Measurements from ENCODE around the gene SPATA24.

SPATA24 gene

GRCh38 chr5:139390639-139391569, 13.0 kb downstream of the SPATA24 start:
- TF ChIP-seq FOXP2 (optimal IDR thresholded peaks at IDR 0.05; ENCODE audit: borderline replicate concordance, extremely low read depth, extremely low read length, insufficient read depth) = no peak
- TF ChIP-seq SIN3A (IDR thresholded peaks at IDR 0.05; ENCODE audit: borderline replicate concordance, insufficient read depth, low read length) = no peak
- TF ChIP-seq TAF1 (IDR thresholded peaks at IDR 0.05; ENCODE audit: borderline replicate concordance, insufficient read depth, low read length) = no peak
- no peak for TF ChIP-seq POLR2AphosphoS5 (IDR thresholded peaks at IDR 0.05; ENCODE audit: low read depth, low read length)
- TF ChIP-seq, protein P1, sequence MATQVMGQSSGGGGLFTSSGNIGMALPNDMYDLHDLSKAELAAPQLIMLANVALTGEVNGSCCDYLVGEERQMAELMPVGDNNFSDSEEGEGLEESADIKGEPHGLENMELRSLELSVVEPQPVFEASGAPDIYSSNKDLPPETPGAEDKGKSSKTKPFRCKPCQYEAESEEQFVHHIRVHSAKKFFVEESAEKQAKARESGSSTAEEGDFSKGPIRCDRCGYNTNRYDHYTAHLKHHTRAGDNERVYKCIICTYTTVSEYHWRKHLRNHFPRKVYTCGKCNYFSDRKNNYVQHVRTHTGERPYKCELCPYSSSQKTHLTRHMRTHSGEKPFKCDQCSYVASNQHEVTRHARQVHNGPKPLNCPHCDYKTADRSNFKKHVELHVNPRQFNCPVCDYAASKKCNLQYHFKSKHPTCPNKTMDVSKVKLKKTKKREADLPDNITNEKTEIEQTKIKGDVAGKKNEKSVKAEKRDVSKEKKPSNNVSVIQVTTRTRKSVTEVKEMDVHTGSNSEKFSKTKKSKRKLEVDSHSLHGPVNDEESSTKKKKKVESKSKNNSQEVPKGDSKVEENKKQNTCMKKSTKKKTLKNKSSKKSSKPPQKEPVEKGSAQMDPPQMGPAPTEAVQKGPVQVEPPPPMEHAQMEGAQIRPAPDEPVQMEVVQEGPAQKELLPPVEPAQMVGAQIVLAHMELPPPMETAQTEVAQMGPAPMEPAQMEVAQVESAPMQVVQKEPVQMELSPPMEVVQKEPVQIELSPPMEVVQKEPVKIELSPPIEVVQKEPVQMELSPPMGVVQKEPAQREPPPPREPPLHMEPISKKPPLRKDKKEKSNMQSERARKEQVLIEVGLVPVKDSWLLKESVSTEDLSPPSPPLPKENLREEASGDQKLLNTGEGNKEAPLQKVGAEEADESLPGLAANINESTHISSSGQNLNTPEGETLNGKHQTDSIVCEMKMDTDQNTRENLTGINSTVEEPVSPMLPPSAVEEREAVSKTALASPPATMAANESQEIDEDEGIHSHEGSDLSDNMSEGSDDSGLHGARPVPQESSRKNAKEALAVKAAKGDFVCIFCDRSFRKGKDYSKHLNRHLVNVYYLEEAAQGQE (IDR thresholded peaks at IDR 0.05; ENCODE audit: insufficient read depth in 1 of 2, low read depth in 2 of 2, low read length in 2 of 2) = no peak

DNA sequence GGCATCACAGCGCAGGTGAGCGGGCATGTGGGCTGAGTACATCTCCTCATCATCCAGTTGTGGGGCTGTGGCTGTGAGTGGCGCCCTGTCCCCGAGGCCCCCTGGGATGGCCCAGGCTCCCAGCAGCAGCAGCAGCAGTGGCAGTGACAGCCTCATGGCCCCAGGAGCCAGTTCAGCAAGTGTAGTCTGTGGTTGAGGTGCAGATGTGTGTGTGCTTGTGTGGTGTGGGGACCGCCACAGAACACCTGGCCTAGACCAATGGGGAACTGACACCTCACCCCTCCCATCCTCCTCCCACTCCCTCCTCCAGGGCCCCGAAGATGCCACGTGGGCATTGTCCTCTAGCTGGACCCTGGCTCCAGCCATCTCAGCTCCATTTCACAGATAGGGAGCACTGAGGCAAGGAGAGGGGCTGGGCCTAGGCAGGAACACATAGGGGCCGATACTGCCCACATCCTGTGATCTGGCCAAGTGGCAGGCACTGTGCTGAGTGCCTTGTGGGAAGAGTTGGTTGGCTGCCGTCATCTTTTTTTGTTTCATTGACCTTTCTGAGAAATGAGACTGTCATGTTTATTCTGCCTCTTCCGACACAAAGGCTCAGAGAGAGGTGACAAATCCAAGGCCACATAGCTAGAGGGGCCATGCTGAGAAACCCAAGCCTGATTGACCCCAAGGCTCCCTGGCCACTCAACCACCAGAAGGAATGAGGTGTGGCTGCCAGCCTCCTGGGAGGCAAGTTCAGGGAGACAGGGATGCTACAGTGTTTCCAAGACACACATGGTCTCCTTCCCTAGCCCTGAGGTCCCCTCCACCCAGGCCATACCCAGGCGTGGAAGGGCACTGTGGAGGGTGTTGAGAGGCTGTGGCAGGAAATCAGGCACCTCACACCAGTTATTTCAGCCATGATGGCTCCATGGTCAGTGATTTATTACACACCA, 13.9 kb downstream of the SPATA24 start, which contains the start of gene MZB1:
Gene MZB1, minus strand, starts transcription at position 213 of the 938 bp plus-strand sequence. Its CDS starts 57 bp downstream, at position 156.
- no peak for TF ChIP-seq SIN3A (IDR thresholded peaks at IDR 0.05; ENCODE audit: borderline replicate concordance, insufficient read depth, low read length)
- no peak for TF ChIP-seq FOXP2 (optimal IDR thresholded peaks at IDR 0.05; ENCODE audit: borderline replicate concordance, extremely low read depth, extremely low read length, insufficient read depth)
- no peak for TF ChIP-seq TAF1 (IDR thresholded peaks at IDR 0.05; ENCODE audit: borderline replicate concordance, insufficient read depth, low read length)
- TF ChIP-seq POLR2AphosphoS5 (IDR thresholded peaks at IDR 0.05; ENCODE audit: low read depth, low read length) = no peak
- TF ChIP-seq, protein P1 (IDR thresholded peaks at IDR 0.05; ENCODE audit: insufficient read depth in 1 of 2, low read depth in 2 of 2, low read length in 2 of 2) = no peak

DNA sequence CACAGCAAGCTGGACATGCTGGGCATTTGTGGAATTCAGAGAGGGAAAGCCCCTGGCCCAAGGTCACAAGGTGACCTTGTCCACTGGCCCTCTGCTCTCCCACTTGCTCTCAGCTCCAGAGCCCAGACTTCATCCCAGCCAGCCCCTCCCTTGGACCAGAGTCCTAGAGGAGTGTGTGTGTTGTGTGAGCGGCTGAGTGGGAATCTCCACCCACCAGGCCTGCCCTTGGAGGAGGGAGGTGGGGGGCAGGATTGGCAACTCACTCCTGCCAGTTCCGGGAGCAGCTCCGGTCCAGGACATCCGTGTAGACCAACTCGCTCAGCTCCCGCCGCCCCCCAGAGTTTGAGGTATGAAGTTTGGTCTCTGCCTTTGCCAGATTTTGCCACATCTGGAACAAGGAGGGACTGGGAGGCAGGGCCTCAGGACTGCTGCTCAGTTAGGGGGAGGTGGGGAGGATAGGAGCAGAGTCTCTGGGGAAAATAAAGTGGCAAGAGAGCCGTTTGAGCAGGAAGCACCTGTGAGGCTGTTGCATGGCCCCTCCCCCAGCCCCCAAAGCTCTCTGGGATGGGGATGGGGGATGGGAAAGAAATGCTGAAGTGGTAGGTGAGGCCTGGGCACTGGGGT, 15.6 kb downstream of the SPATA24 start:
- TF ChIP-seq, protein P1 (IDR thresholded peaks at IDR 0.05; ENCODE audit: insufficient read depth in 1 of 2, low read depth in 2 of 2, low read length in 2 of 2) = no peak

GRCh38 chr5:139387611-139388197, 16.2 kb downstream of the SPATA24 start:
- TF ChIP-seq, protein P1 (IDR thresholded peaks at IDR 0.05; ENCODE audit: insufficient read depth in 1 of 2, low read depth in 2 of 2, low read length in 2 of 2) = no peak
- no peak for TF ChIP-seq POLR2AphosphoS5 (IDR thresholded peaks at IDR 0.05; ENCODE audit: low read depth, low read length)
- TF ChIP-seq SIN3A (IDR thresholded peaks at IDR 0.05; ENCODE audit: borderline replicate concordance, insufficient read depth, low read length) = no peak
- TF ChIP-seq FOXP2 (optimal IDR thresholded peaks at IDR 0.05; ENCODE audit: borderline replicate concordance, extremely low read depth, extremely low read length, insufficient read depth) = no peak
- no peak for TF ChIP-seq TAF1 (IDR thresholded peaks at IDR 0.05; ENCODE audit: borderline replicate concordance, insufficient read depth, low read length)
